SK-N-SH treated with all-trans-retinoic acid at 6 μM for 48 hours (cell line): ENCODE measurements around the gene COL25A1.

Experiments
- ATAC-seq: fragments of 200-7000 bp; cut with Tn5 transposase; 3 replicates; pipeline ENCODE4 v1.9.1; 2020; ENCODE audit warnings: mild to moderate bottlenecking, moderate library complexity
- ARNTL ChIP-seq: fragments of 450-650 bp; formaldehyde crosslinking; IDR thresholded peaks from 2 replicates; pipeline ENCODE4 v1.5.0; 2020; ENCODE audit warnings: low read depth, mild to moderate bottlenecking, moderate library complexity, borderline replicate concordance
- BACH2 ChIP-seq: fragments of 250-450 bp; sonication (Bioruptor Pico); IDR thresholded peaks from 2 replicates; pipeline ENCODE4 v1.9.0; 2021; ENCODE audit warnings: mild to moderate bottlenecking, borderline replicate concordance
- CREB5 ChIP-seq: fragments of 250-450 bp; sonication (Bioruptor Pico); IDR thresholded peaks from 2 replicates; pipeline ENCODE4 v1.5.1; 2020; ENCODE audit warnings: low read depth, mild to moderate bottlenecking, moderate library complexity
- CSDC2 ChIP-seq: fragments of 250-450 bp; sonication (Bioruptor Pico); IDR thresholded peaks from 2 replicates; pipeline ENCODE4 v1.5.0; 2020; ENCODE audit warnings: mild to moderate bottlenecking, moderate library complexity
- CSRNP3 ChIP-seq: fragments of 250-450 bp; sonication (Bioruptor Pico); IDR thresholded peaks from 2 replicates; pipeline ENCODE4 v1.5.1; 2021; ENCODE audit warnings: mild to moderate bottlenecking, moderate library complexity
- ESRRG ChIP-seq: fragments of 250-450 bp; sonication (Bioruptor Pico); IDR thresholded peaks from 2 replicates; pipeline ENCODE4 v1.6.1; 2021; ENCODE audit warnings: mild to moderate bottlenecking
- GLIS3 ChIP-seq: fragments of 250-450 bp; sonication (Bioruptor Pico); IDR thresholded peaks from 2 replicates; pipeline ENCODE4 v1.5.0; 2020; ENCODE audit warnings: mild to moderate bottlenecking, moderate library complexity
- OSR1 ChIP-seq: fragments of 250-450 bp; sonication (Bioruptor Pico); IDR thresholded peaks from 2 replicates; pipeline ENCODE4 v1.8.0; 2022; ENCODE audit warnings: moderate library complexity, mild to moderate bottlenecking, inconsistent platforms
- PPARA ChIP-seq: fragments of 250-450 bp; sonication (Bioruptor Pico); IDR thresholded peaks from 2 replicates; pipeline ENCODE4 v1.5.0; 2020; ENCODE audit warnings: mild to moderate bottlenecking, borderline replicate concordance
- RARB ChIP-seq: fragments of 250-450 bp; sonication (Bioruptor Pico); IDR thresholded peaks from 2 replicates; pipeline ENCODE4 v1.8.0; 2021; ENCODE audit warnings: mild to moderate bottlenecking, moderate library complexity
- SNAI2 ChIP-seq: fragments of 250-450 bp; sonication (Bioruptor Pico); IDR thresholded peaks from 2 replicates; pipeline ENCODE4 v1.5.0; 2020; ENCODE audit warnings: mild to moderate bottlenecking, moderate library complexity
- TCF4 ChIP-seq: fragments of 250-450 bp; sonication (Bioruptor Pico); IDR thresholded peaks from 2 replicates; pipeline ENCODE4 v1.8.0; 2021; ENCODE audit warnings: mild to moderate bottlenecking, moderate library complexity, borderline replicate concordance
- TOX ChIP-seq: fragments of 250-450 bp; sonication (Bioruptor Pico); IDR thresholded peaks from 2 replicates; pipeline ENCODE4 v1.8.0; 2021; ENCODE audit warnings: mild to moderate bottlenecking, moderate library complexity, borderline replicate concordance
- ZC3H10 ChIP-seq: fragments of 250-450 bp; sonication (Bioruptor Pico); IDR thresholded peaks from 2 replicates; pipeline ENCODE4 v1.5.1; 2021; ENCODE audit warnings: mild to moderate bottlenecking, moderate library complexity
- ZFP30 ChIP-seq: fragments of 450-650 bp; formaldehyde crosslinking; IDR thresholded peaks from 2 replicates; pipeline ENCODE4 v1.5.0; 2022; ENCODE audit warnings: mild to moderate bottlenecking, moderate library complexity
- ZNF565 ChIP-seq: fragments of 450-650 bp; formaldehyde crosslinking; conservative IDR thresholded peaks from 2 replicates; pipeline ENCODE4 v1.5.0; 2020; ENCODE audit warnings: low read depth, mild to moderate bottlenecking, moderate library complexity
- ZNF70 ChIP-seq: fragments of 450-650 bp; formaldehyde crosslinking; IDR thresholded peaks from 2 replicates; pipeline ENCODE4 v1.5.0; 2020; ENCODE audit warnings: mild to moderate bottlenecking, moderate library complexity
- ZNF8 ChIP-seq: fragments of 450-650 bp; formaldehyde crosslinking; IDR thresholded peaks from 2 replicates; pipeline ENCODE4 v1.5.0; 2020; ENCODE audit warnings: mild to moderate bottlenecking, moderate library complexity
- TF ChIP-seq, protein P1 (sequence below): fragments of 250-450 bp; sonication (Bioruptor Pico); IDR thresholded peaks from 2 replicates; pipeline ENCODE4 v1.8.0; 2020; ENCODE audit warnings: mild to moderate bottlenecking, moderate library complexity, borderline replicate concordance
- TF ChIP-seq, protein P2 (sequence below): fragments of 250-450 bp; sonication (Bioruptor Pico); IDR thresholded peaks from 2 replicates; pipeline ENCODE4 v1.5.0; 2020; ENCODE audit warnings: mild to moderate bottlenecking, moderate library complexity
- TF ChIP-seq, protein P3 (sequence below): fragments of 250-450 bp; sonication (Bioruptor Pico); IDR thresholded peaks from 2 replicates; pipeline ENCODE4 v1.8.0; 2021; ENCODE audit warnings: low read depth, mild to moderate bottlenecking, moderate library complexity, borderline replicate concordance

COL25A1 gene

GRCh38 chr4:109005523-109005922 lies 296.9 kb downstream of the COL25A1 start:
- no peak for TF ChIP-seq ZC3H10 (CRISPR knock-in tag)
- TF ChIP-seq, protein P1, sequence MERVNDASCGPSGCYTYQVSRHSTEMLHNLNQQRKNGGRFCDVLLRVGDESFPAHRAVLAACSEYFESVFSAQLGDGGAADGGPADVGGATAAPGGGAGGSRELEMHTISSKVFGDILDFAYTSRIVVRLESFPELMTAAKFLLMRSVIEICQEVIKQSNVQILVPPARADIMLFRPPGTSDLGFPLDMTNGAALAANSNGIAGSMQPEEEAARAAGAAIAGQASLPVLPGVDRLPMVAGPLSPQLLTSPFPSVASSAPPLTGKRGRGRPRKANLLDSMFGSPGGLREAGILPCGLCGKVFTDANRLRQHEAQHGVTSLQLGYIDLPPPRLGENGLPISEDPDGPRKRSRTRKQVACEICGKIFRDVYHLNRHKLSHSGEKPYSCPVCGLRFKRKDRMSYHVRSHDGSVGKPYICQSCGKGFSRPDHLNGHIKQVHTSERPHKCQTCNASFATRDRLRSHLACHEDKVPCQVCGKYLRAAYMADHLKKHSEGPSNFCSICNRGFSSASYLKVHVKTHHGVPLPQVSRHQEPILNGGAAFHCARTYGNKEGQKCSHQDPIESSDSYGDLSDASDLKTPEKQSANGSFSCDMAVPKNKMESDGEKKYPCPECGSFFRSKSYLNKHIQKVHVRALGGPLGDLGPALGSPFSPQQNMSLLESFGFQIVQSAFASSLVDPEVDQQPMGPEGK (CRISPR knock-in tag), result no peak
- TF ChIP-seq GLIS3, result no peak
- TF ChIP-seq ZFP30 (CRISPR knock-in tag), result no peak
- no peak for TF ChIP-seq ZNF565 (CRISPR knock-in tag)
- TF ChIP-seq ARNTL (CRISPR knock-in tag), result no peak
- TF ChIP-seq OSR1 (CRISPR knock-in tag), result no peak
- TF ChIP-seq TCF4 (CRISPR knock-in tag), result no peak
- no peak for TF ChIP-seq CSRNP3
- no peak for TF ChIP-seq PPARA (CRISPR knock-in tag)
- TF ChIP-seq, protein P2, sequence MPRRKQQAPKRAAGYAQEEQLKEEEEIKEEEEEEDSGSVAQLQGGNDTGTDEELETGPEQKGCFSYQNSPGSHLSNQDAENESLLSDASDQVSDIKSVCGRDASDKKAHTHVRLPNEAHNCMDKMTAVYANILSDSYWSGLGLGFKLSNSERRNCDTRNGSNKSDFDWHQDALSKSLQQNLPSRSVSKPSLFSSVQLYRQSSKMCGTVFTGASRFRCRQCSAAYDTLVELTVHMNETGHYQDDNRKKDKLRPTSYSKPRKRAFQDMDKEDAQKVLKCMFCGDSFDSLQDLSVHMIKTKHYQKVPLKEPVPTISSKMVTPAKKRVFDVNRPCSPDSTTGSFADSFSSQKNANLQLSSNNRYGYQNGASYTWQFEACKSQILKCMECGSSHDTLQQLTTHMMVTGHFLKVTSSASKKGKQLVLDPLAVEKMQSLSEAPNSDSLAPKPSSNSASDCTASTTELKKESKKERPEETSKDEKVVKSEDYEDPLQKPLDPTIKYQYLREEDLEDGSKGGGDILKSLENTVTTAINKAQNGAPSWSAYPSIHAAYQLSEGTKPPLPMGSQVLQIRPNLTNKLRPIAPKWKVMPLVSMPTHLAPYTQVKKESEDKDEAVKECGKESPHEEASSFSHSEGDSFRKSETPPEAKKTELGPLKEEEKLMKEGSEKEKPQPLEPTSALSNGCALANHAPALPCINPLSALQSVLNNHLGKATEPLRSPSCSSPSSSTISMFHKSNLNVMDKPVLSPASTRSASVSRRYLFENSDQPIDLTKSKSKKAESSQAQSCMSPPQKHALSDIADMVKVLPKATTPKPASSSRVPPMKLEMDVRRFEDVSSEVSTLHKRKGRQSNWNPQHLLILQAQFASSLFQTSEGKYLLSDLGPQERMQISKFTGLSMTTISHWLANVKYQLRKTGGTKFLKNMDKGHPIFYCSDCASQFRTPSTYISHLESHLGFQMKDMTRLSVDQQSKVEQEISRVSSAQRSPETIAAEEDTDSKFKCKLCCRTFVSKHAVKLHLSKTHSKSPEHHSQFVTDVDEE (CRISPR knock-in tag), result no peak
- no peak for TF ChIP-seq TOX (CRISPR knock-in tag)
- TF ChIP-seq ZNF70 (CRISPR knock-in tag), result no peak
- TF ChIP-seq RARB (CRISPR knock-in tag), result no peak
- ATAC-seq, result no peak

- TF ChIP-seq ZNF565 (CRISPR knock-in tag) (no peak), ZNF70 (CRISPR knock-in tag) (no peak), TOX (CRISPR knock-in tag) (no peak), ZNF8 (no peak), ZC3H10 (CRISPR knock-in tag) (no peak), ZFP30 (CRISPR knock-in tag) (no peak), OSR1 (CRISPR knock-in tag) (no peak), SNAI2 (CRISPR knock-in tag) (no peak), RARB (CRISPR knock-in tag) (no peak), CREB5 (CRISPR knock-in tag) (no peak), BACH2 (CRISPR knock-in tag) (no peak), PPARA (CRISPR knock-in tag) (no peak), CSRNP3 (no peak), CSDC2 (no peak), GLIS3 (no peak), ESRRG (CRISPR knock-in tag) (no peak)
- TF ChIP-seq, protein P2 (CRISPR knock-in tag), result no peak
- TF ChIP-seq, protein P3, sequence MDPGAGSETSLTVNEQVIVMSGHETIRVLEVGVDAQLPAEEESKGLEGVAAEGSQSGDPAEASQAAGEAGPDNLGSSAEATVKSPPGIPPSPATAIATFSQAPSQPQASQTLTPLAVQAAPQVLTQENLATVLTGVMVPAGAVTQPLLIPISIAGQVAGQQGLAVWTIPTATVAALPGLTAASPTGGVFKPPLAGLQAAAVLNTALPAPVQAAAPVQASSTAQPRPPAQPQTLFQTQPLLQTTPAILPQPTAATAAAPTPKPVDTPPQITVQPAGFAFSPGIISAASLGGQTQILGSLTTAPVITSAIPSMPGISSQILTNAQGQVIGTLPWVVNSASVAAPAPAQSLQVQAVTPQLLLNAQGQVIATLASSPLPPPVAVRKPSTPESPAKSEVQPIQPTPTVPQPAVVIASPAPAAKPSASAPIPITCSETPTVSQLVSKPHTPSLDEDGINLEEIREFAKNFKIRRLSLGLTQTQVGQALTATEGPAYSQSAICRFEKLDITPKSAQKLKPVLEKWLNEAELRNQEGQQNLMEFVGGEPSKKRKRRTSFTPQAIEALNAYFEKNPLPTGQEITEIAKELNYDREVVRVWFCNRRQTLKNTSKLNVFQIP (CRISPR knock-in tag), result no peak
- TF ChIP-seq, protein P1 (CRISPR knock-in tag), result no peak
- TF ChIP-seq, all 23 proteins: peak for 0
- ATAC-seq, result no peak
These were observed 298.0 kb downstream of the COL25A1 start for GRCh38 chr4:109004418-109004817.
